ENCODE results near the gene PURA.

PURA gene

DNA sequence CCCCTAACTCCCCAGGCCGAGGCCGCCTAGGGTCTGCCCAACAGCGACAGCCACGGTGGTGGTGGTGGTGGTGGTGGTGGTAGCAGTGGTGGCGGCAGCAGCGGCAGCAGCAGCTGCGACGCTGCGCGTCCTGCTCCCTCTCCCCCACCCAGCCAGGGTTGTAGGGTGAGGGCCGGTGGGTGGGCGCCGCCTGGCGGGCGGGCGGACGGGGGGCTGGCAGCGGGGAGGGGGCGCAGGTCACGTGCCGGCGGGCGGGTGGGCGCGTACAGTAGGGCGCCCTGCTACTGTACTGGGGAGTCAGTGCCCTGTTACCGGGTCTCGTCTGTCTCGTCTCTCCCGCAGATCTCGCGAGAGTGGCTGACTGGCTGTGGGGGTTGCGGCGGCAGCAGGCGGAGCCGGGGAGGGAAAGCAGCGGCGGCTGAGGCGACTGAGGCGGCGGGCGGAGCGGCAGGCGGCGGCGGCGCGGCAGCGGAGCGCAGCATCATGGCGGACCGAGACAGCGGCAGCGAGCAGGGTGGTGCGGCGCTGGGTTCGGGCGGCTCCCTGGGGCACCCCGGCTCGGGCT, at the start of gene PURA:
Gene PURA (plus strand): TSS at position 411 of the 565 bp plus-strand sequence. CDS start 73 bp downstream, at position 484.
- peak; percentile 77 for DNase-seq

DNA sequence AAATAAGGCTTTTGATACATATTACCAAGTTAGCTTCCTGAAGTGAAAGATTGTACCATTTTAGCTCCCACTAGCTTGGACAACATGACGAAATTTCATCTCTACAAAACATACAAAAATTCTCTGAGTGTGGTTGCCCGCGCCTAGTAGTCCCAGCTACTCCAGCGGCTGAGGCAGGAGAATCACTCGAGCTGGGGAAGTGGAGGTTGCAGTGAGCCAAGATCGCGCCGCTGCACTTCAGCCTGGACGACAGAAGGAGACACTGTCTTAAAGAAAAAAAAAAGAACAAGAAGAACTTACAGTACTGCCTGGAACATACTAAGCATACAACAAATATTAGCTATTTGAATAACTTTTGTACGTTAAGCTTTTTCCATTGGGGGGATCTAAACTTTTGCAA, 41.1 kb upstream of the PURA start:
- DNase-seq = no peak

DNA sequence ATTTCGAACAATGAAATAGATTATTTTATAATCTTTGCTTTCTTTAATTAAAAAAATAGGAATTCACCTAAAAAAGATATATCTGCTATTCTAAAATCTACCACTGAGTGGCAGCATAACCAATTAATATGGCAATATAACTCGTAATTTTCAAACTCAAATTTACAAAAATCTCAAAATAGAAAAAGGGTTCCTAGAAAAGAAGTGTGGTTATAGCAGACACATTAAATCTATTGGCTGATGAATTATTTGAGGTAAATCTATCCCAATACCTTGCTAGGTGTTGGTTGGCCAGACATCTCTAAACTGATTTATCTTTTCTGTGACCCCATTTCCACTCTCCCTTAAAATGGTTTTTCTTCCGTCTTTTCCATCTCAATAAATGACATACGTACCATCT, 40.6 kb upstream of the PURA start:
- no peak for DNase-seq

DNA sequence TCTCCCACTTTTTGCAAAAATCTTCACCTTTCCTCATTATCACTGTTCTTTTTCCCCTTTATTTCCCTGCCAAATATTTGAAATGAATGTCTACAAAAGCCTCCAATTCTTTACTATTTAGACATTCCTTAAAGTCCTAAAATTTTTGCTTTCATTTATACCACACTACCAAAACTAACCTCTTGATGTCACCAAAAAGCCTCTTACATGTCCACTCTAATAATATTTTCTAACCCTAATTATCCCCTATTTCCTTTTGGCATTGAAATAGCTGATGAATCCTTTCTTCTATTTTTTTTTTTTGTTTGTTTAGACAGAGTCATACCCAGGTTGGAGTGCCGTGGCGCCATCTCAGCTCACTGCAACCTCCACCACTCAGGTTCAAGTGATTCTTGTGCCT, 38.5 kb upstream of the PURA start:
- DNase-seq = no peak

DNA sequence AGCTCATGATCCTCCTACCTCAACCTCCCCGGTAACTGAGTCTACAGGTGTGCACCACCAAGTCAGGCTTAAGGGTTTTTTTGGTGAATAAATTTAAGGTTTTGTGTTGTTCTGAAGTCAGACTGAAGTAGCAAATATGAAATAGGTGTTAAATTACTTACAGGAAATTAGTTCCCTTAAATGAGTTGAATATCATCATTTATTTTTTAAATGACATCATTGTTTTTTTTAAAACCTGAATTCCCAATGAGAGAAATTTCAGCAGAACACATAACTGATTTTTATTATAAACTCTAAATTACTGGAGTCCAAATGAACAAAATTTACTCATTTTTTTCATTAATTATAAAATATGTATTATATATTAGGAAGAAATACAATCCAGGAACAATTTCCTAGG, 37.8 kb upstream of the PURA start:
- no peak for DNase-seq

DNA sequence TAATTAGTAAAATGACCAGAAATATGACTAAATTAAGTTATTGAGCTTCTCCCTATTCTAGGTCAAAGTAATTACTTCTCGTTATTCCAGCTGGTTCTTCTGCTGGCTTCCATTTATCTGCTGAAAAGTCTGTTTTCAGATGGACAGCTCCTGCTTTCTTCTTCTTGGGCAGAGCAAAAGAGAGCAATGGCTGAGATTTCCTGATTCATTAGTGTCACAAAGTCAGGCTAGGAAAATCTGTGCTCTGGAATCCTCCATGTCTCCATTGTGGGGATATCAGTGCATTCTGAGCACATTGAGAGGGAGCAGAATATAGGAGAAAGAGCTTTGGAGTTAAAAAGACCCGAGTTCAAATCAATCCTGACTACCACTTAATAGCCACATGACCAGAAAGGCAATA, 37.1 kb upstream of the PURA start:
- DNase-seq = no peak

DNA sequence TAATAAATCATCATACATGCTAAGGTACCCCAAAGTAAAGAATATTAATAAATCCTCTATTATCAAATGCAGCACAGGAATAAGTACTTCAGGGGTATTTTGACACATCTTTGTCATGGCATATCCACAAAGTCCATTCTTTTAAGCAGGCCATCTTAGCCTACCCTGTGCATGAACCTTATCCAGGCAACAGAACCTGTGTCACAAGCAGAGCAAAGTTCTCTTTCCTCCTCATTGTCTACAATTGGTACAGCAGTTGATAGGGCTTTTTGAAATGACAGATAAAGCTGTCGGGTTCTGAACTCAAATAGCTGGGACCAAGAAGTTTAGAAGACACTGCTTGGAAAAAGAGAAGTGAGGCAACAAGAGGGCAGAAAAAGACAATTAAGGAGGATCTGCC, 30.8 kb upstream of the PURA start:
- DNase-seq = no peak

DNA sequence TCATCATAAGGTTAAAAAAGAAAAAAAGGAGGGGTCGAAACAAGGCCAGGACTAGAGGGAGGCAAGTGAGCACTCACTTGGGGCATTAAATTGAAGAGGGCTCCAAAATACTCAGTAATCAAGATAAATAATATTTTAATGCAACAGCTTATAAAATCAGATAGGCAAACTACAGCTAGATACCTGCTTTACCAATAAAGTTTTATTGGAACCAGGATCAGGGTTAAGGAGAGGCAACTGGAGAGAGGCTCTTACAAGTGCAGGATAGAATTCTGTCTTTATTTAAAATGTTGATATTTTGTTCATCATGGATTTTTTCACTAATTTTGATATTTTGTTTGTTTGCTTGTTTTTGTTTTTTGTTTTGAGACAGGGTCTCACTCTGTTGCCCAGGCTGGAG, 30.3 kb upstream of the PURA start:
- DNase-seq = no peak

DNA sequence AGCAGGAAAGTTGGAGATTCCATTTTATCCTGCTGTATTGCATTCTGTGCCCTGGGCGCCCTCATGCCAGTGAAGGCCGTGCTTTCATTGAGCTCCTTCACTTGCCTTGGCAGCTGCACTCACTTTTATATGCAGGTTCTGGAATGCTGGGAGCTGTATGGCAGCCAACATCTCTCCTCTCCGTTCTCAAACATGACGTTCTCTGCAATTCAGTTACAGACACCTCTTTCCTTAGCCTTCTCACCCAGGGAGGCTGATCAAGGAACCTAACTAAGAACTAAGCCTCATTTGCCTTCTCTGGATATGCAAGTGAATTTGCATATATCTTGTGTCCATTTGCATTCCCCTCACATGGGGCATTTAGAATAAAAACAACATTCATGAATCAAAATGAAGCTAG, 29.4 kb upstream of the PURA start:
- no peak for DNase-seq

DNA sequence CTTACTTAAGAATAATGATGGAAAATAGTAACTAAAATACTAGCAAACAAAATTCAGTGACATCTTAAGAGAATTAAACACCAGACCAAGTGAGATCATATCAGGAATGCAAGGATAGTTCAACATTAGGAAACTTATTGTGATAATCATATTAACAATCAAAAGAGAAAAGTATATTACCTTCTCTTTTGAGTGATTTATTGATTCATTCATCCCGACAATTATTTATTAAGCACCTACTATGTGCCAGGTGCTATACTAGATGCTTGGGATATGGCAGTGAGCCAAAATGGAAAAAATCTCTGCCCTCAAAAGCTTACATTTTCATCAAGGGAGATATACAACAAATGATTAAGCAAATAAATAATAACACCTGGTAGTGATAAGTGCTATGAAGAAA, 23.7 kb upstream of the PURA start:
- DNase-seq = no peak

DNA sequence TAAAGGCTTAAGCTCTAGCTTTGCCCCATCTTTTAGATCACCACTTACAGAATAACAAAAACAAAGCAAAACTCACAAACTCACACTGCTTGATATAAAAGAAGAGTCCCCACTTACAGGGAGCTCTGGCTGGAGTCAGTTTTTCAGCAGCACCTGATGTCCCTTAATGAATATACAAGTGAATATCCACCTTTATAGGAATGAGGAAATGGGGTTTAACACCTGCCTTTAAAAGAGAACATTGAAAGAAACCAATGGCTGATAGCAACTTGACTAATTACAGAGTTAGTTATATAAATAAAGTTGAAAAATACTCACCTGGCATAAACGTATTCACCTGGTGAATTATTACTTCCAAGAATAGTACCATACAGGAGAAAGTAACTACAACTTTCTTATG, 20.7 kb upstream of the PURA start:
- no peak for DNase-seq

DNA sequence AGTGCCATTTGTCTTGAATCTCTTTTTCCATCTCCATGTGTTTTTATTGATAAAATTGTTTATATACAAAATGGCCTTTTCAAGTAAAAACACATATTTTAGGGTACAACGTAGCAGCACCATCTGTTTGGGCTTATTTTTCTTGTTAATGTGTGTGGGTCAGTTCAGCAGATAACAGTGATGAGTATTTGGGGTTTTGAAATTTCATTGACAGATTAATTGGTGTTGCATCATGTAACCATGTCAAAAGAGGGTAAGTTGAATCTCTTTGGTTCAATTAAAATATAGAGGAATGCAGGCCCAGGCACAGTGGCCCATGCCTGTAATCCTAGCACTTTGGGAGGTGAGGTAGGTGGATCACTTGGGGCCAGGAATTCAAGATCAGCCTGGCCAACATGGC, 20.0 kb upstream of the PURA start:
- no peak for DNase-seq

DNA sequence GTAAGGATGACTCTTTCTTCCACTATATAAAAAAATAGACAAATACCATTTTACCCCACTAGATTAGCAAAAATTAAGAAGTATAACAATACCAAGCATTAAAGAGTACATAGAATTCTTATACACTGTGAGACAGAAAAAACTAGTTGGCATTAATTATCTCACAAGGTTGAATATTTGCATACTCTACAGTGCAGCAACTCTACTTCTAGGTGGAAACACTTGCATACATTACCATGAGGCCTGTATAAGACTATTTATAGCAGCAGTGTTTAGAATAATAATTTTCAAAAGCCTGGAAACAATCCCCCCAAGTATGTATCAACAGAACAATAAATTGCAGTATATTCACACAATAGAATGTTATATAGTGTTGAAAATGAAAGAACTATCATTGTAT, 19.0 kb upstream of the PURA start:
- DNase-seq = no peak

DNA sequence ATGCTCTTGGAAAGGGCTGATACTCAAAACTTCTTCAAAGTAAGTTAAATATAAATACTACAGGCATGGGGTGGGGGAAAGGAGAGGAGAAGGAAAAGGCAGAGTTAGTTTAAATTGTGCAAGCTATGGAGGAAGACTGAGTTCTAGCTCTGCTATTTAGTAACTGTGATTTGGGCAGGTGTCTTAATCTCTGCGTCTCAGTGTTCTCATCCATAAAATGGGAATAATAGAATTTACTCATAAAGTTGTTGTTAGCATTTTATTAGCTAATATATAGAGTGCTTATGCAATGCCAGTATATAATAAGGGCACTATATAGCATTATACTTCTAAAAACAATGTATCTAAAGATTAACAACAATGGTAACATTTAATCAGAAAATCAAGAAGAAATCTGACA, 12.7 kb upstream of the PURA start:
- DNase-seq = no peak

DNA sequence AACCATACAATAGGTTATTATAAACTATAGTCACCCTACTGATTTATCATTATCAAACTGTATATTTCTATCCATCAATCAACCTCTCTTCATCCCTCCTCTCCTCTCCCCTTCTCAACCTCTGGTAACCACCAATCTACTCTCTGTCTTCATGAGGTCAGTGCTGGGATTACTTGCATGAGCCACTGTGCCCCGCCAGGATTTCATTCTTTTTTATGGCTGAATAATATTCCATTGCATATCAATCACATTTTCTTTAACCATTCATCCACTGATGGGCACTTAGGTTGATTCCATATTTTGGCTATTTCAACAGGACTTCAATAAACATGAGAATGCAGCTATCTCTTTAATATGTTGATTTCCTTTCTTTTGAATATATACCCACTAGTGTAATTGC, 10.8 kb upstream of the PURA start:
- DNase-seq = no peak

DNA sequence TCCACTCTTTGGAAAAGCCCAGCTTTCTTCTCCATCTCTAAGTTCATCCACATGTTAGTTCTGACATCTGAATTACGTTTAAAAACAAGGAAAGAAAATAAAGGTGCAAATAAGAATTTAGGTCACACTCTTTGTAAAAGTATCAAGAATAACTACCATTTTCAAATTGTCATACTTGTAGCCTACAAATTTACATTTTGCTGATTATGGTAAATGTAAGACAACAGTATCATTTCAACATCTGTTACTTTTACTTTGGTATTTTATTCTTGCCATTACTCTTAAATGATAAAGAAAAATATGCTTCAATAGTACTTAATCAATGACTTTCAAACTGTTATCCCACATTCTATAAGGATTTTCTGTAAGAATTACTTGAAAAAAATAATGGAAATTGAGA, 9.8 kb upstream of the PURA start:
- DNase-seq = no peak

DNA sequence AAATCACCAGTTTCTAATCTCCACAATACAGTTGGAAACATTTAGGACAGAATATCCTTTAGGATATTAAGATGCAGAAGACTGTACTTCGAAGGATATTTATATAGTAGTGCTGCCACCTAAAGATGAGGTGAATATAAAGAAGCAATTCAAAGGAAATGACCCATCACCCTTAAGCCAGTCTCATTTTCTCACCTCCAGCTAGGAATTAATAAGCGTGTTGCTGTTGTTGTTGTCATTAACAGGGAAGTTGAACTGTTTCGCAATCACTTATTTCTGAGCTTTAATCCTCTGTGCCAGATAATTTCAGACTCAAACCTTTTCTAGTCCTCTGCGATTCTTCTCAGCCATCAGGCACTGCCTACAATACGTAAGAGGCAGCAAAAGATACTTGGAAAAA, 7.8 kb upstream of the PURA start:
- DNase-seq = no peak

DNA sequence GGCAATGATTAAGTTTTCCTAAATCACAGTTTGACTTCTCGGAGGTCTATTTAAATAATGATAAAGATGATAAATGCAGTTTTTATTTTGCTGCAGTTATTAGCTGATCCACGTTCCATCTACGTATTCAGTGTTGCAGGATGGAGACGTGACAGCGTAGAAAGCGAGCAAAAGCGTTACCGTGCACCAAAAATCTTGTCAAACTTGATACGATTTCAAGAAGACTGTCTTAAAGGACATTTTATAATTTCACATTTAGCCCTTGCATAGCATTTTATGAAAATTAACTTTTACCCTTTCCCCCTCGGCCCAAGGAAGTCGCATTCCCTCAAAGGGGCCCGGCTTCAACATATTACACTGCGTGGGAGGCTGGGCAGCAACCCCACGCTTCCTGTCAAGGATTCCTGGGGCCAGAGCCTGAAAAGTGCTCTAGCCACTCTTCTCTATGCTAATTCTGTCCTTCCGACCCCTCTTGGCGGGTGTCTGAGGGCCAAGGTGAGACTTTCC, 7.1 kb upstream of the PURA start:
- DNase-seq = no peak

DNA sequence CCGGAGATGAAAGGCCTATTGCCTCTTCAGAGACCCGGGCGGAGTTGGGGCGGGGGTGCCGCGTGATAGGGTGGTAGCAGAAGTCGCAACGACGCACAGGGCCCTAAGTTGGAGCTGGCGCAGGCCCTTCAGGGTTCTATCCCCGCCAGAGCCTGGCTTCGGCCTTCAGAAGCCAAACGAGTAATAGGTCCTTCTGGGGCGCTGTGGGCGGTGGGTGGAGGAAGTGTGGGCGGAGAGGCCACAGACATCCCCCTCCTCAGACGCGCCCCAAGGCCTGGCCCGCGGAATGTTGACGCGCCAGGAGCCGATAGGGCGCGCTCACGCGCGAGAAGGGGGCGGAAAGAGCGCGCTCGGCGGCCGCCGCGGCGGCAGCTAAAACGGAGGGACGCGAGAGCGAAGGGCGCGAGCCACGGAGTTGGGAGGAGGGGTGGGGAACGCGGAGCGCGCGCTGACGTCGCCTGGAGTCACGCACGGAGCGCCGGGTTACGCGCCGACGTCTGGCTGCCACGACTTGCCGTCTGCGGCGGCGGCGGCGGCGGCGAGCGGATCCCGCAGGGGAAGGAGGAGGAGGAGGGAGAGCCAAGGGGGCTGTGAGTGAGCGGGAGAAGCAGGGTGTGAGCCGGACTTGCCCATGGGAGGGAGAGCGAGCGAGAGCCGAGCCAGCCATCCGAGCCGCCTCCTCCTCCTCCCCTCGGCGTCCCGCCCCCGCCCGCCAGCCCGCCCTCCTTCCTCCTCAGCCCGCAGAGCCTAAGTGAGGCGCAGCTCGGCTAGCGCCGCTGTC, 6.4 kb upstream of the PURA start:
- peak; percentile 56 for DNase-seq

DNA sequence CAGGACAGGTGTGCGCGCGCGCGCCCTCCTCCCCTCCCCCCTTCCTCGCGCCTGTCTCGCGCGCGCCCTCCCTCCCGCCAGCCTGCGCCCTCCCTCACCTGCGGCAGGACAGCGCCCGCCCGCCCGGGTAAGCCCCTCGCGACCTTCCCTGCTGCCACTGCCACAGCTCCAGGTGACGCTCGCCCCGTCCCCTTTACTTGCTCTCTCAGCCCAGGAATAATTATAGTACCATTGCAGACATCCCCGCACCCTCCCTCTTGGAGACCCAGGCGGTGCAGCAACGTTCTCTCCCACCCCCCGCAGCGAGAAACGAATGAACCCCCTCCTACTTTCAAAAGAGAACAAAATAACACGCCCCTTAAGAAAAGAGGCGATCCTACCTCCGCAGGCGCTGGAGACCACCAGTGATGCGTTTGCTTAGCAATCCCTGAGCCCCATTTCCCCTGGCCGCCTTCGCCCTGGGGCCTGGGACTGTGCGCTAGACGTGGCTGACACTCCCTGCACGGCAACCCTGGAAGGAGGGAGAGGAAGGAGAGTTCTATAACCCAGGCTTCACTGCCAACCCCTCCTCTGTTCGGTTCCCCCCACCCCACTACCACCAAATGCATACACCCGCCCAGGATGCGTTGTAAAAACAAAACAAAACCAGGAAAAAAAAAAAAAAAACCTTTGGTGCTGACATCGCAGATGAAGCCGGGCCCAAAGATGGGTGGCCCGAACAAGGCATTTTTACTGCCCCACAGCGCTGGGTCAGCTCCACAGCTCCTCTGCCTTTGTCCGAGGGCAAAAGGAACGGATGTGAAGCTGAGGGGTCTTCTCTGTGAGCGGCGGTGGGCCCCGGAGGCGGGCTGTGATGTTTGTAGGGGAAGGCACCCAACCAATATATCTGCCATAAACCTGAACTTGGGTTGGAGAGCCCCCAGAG, 5.6 kb upstream of the PURA start:
- DNase-seq = no peak

DNA sequence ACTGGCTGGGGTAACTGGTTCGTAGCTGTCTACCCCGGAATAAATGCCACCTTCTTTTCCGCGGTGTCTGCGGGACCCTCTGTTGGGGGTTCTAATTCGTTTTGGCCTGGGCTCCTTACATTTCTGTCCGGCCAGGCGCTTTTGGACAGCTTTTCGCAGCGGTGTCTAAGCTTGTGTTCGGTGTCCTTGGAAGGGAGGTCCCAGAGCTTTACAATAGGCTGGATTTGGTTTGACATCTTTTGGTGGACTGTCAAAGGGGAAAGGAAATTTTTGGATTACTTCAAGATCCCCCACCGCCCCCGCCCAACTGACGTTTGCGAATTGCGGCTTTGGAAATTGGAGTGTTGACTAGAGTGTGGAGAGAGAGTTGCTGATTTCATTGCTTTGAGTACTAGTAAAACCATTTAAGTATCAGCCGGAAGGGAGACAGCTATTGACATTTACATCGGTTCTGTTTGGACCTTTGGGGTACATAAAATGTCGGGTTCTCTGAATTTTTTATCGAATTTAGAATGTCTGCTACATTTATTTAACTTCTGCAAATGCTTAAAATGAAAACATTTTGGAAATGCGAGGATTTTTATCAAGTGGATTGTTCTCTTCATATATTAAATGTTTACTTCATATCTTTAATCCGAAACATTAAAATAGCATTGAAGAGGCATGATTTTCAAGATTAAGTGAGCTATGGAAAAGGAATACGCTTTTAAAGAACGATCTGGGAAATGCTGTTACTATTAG, 4.7 kb upstream of the PURA start:
- no peak for DNase-seq

DNA sequence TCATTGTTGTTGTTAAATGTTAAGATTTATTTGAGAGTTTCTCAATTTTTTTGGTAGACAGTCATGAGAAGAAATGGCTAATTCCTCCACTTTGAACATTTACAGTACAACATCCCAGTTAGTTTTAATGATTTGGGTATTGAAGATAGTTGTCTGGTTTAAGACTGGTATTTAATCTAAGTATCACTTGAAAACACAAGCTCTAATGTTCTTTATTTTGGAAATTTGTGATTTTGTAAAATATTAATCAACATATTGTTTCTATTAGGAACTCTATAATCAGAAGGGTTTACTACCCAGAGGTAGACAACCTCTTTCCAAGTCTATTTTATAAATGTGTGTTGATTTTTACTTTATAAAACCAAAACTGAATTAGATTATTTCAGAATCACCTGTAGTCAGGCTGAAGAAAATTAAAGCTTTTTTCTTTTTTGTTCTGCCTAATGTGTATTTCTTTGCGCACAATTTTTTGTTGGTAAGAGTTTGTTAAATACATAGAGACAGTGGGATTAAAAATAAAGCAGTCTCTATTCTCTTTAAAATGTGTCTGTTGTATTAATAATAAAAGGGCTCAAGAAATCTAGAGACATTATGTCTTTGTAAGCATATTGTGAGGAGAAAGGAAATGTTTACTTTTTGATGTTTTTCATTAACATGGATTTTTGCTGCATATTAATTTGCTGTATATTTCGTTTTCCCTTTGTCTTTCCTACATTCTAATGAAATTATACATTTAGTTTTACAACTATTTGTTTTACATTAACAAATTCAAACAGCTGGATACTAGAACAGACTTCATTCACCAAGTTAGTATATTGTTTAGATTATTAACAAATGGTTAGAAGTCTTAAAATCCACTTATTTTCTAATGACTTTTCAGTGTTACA, 3.9 kb upstream of the PURA start:
- DNase-seq = no peak

Measured in NCI-H524 treated with DMSO at 0.1 percent for 48 hours (cell line).